Middle frontal gyrus (tissue), 1 donor: ENCODE data around the gene PAIP2B.

Source experiments
- DNase-seq: peaks from one replicate; pipeline ENCODE4 v3.0.0-alpha.2; 2015; ENCODE audit warnings: low spot score; ENCODE audit errors: extremely low spot score

Gene PAIP2B

GRCh38 chr2:71154279-71154678 is 72.6 kb downstream of the PAIP2B start:
- DNase-seq: no peak

GRCh38 chr2:71153585-71154224 is 73.2 kb downstream of the PAIP2B start:
- DNase-seq: no peak

GRCh38 chr2:71151620-71152019 is 75.3 kb downstream of the PAIP2B start:
- no peak for DNase-seq

- DNase-seq: no peak
Measured at GRCh38 chr2:71150082-71150816, 76.7 kb downstream of the PAIP2B start.

GRCh38 chr2:71148506-71149063 is 78.3 kb downstream of the PAIP2B start:
- no peak for DNase-seq

GRCh38 chr2:71143782-71144181 is 83.1 kb downstream of the PAIP2B start:
- DNase-seq: no peak

GRCh38 chr2:71136174-71136573 is 90.7 kb downstream of the PAIP2B start:
- DNase-seq: no peak

GRCh38 chr2:71133603-71134002 is 93.3 kb downstream of the PAIP2B start:
- no peak for DNase-seq
